Vein endothelial cell (primary cell): ENCODE results near the gene SYT14. TPM values are rescaled to one million over a fixed set of nuclear protein-coding genes. Genes with fewer than 3 reads are reported as not detected.

Source experiments
- total RNA-seq: library from RNA; depleted of rRNA; stranded (reverse); fragments of >200 nt; gene quantifications from 2 replicates; pipeline ENCODE4 v1.2.3, GENCODE V29; 2012

SYT14 gene
- total RNA-seq = under 0.01 and 0.48 TPM in 2 replicates

DNA sequence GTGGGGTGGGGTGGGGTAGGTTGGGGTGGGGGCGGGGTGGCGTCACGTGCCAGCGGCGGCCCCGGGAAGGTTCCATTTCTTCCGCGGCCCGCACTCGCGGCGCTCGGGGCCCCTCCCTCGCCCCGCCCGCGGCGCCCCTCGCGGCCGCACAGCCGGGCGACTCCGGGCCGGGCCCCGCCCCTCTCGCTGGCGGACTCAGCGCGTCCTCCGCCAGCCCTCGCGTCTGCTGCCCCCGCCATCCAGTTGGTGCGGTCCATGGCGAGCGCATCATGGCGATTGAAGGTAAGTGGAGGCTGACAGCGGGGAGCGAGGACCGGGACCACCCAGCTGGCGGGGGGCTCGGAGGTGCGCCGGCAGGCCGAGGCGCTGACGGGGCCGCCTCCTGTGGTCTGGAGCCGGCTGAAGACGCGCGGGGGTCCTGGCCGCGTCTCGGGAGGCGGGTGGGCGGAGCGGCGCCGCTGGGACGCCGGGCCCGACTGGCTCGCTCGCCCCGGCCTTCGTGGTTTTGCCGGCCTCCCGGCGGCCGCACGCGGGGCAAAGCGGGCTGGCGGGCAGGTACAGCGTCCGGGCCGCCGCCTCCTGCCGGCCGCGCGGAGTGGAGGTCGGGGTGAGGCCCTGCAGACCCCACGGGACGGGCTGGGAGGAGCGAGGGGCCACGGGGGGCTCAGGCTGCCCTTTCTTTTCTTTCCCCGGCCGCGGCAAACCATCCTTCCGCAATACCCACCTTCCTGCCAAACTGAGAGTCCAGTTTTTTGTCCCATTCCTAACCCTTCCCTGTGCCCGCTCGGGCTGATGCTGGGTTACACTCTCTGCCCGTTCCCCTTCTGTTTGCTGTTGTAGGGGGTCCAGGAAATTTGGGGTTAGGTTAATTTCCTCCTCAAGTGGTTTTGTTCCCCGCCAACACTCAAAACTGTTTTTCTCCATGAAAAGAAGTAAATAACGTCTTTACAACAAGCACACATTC is at the start of gene SYT14:
Gene SYT14, plus strand, starts transcription at position 222 of the 964 bp plus-strand sequence. Its CDS starts 48 bp downstream, at position 270.

Other genes with a start within 250 kb of the SYT14 start
- not detected in 2 replicates for gene HSD11B1, start 233.4 kb upstream of the SYT14 start, total RNA-seq
- not detected in 2 replicates for gene TRAF3IP3, start 182.2 kb upstream of the SYT14 start, total RNA-seq
- gene C1orf74, start 153.7 kb upstream of the SYT14 start, total RNA-seq = 3.0 and 3.3 TPM in 2 replicates
- 2.9 and 8.8 TPM in 2 replicates for gene IRF6, start 132.1 kb upstream of the SYT14 start, total RNA-seq
- gene UTP25, start 110.2 kb upstream of the SYT14 start, total RNA-seq = 13.1 and 14.5 TPM in 2 replicates